Smooth muscle cell of the umbilical artery (primary cell): Measurements from ENCODE around the gene NTS. TPM values are rescaled to one million over a fixed set of nuclear protein-coding genes. Genes with fewer than 3 reads are reported as not detected.

Source experiments
- total RNA-seq: library from RNA; depleted of rRNA; stranded (reverse); fragments of >200 nt; gene quantifications from 2 replicates; pipeline ENCODE4 v1.2.3, GENCODE V29; 2014

NTS gene, protein sequence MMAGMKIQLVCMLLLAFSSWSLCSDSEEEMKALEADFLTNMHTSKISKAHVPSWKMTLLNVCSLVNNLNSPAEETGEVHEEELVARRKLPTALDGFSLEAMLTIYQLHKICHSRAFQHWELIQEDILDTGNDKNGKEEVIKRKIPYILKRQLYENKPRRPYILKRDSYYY
- 14.6 and 34.0 TPM in 2 replicates for total RNA-seq

DNA sequence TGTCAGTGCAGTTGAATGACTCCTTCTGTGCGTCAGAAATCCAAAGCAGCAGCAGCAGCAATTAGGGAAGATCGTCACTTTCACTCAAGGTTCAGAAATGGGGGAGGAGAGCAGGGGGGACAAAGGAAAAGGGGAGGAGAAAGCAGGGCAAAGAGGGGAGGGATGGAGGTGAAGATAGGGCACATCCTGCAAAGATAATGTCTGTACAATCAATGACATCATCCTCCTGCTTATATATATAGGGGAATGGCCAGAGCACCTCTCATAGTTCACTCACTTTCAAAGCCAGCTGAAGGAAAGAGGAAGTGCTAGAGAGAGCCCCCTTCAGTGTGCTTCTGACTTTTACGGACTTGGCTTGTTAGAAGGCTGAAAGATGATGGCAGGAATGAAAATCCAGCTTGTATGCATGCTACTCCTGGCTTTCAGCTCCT lies at the start of gene NTS:
Gene NTS, plus strand, starts transcription at position 265 of the 431 bp plus-strand sequence. Its CDS starts 109 bp downstream, at position 374.

DNA sequence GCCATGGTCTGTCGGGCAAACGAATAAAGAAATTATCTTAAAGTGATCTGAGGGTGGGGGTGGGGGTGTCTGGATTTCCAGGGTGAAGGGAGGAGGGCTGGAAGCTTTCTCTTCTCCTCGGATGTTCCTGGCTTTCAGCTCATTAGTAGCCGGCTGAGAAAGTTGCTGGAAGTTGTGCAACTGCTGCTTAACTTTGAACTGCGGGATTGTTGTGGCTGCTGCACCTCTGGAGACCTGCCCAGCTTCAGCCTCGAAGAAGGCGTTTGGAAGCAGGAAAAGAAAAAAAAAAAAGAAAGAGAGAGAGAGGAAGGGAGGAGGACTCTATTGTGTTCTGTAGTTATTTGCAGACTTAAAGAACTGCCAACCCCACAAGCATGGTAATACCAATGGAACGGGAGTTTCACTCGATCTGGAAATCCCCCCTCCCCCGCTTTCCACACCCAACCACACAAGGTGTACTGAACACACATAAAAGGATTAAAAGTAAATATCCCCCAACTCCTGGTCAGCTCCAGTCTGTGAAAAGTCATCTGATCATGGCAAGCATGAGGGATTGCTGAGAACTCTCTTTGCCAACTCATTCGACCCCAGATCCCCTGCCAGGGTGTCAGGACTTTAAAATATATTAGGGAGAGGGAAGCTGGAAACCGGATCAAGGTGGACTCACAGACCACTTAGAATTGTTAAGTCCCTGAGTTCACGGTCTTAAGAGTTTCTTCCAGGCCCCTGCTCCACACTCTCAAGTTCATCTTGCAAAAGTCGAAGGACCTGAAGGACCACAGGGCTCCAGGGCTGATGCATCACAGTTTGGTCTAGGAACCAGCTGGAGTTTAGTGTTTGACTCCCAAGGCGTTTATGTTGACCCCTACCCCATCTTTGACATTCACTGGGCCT lies 37.7 kb upstream of the NTS start, which contains the start of gene RASSF9:
Gene RASSF9, minus strand, starts transcription at position 213 of the 894 bp plus-strand sequence. Its CDS starts 208 bp downstream, at position 5.

Other genes with a start within 250 kb of the NTS start
- gene RASSF9, start 37.9 kb upstream of the NTS start, total RNA-seq, result 0.89 and 1.6 TPM in 2 replicates